ENCODE data around the gene ZHX3.

- TF ChIP-seq CTCF (IDR thresholded peaks at IDR 0.05), result no peak
- no peak for TF ChIP-seq POLR2AphosphoS5 (IDR thresholded peaks at IDR 0.05)
- no peak for TF ChIP-seq POLR2A (IDR thresholded peaks at IDR 0.05)
These were observed 48.4 kb upstream of the ZHX3 start for GRCh38 chr20:41365777-41366545.
